Osteocyte (in vitro differentiated cells): Measurements from ENCODE around the gene GRN. TPM values are rescaled to one million over a fixed set of nuclear protein-coding genes. Genes with fewer than 3 reads are reported as not detected.

Experiments used
- DNase-seq: peaks from one replicate; pipeline ENCODE4 v3.0.0; 2021; ENCODE audit warnings: mixed read lengths; ENCODE audit not compliant: unreplicated experiment; ENCODE audit errors: extremely low spot score
- H3K27ac Mint-ChIP-seq: one replicate; pipeline ENCODE4 v1.8.0; 2021; ENCODE audit warnings: mild to moderate bottlenecking, mixed read lengths; ENCODE audit not compliant: unreplicated experiment
- H3K27me3 Mint-ChIP-seq: one replicate; pipeline ENCODE4 v1.8.0; 2021; ENCODE audit warnings: mixed read lengths; ENCODE audit not compliant: unreplicated experiment
- H3K36me3 Mint-ChIP-seq: one replicate; pipeline ENCODE4 v1.8.0; 2021; ENCODE audit warnings: mixed read lengths; ENCODE audit not compliant: unreplicated experiment
- H3K4me1 Mint-ChIP-seq: one replicate; pipeline ENCODE4 v1.8.0; 2021; ENCODE audit warnings: mixed read lengths; ENCODE audit not compliant: unreplicated experiment
- H3K4me3 Mint-ChIP-seq: one replicate; pipeline ENCODE4 v1.8.0; 2021; ENCODE audit warnings: mild to moderate bottlenecking, moderate library complexity, mixed read lengths; ENCODE audit not compliant: unreplicated experiment
- H3K9me3 Mint-ChIP-seq: one replicate; pipeline ENCODE4 v1.8.0; 2021; ENCODE audit warnings: mixed read lengths; ENCODE audit not compliant: unreplicated experiment
- CTCF ChIP-seq: fragments of 200-600 bp; sonication (generic); IDR thresholded peaks from 2 replicates; pipeline ENCODE4 v1.5.0; 2021; ENCODE audit warnings: antibody characterized with exemption, mild to moderate bottlenecking, moderate library complexity
- total RNA-seq: library from RNA; stranded (reverse); gene quantifications from 2 replicates; pipeline ENCODE4 v1.2.1, GENCODE V29; 2021

GRN gene
- total RNA-seq, 1 donor from 2014 or later = 574 TPM

GRCh38 chr17:44398692-44399691 lies 53.9 kb downstream of the GRN start:
- no peak for DNase-seq
- TF ChIP-seq CTCF = no peak
- no peak overlapping the region for H3K4me3 Mint-ChIP-seq
- peaks cover 45% of the 10 kb centered on the region for H3K36me3 Mint-ChIP-seq
- no peaks in the 10 kb centered on the region for H3K27me3 Mint-ChIP-seq
- no peaks in the 10 kb centered on the region for H3K4me1 Mint-ChIP-seq
- H3K9me3 Mint-ChIP-seq = no peaks in the 10 kb centered on the region
- no peak overlapping the region for H3K27ac Mint-ChIP-seq

GRCh38 chr17:44400226-44400847 lies 55.2 kb downstream of the GRN start:
- H3K36me3 Mint-ChIP-seq = peaks cover 50% of the 10 kb centered on the region
- TF ChIP-seq CTCF = peak; percentile 63
- no peaks in the 10 kb centered on the region for H3K9me3 Mint-ChIP-seq
- H3K27ac Mint-ChIP-seq = no peak overlapping the region
- H3K4me1 Mint-ChIP-seq = no peaks in the 10 kb centered on the region
- H3K27me3 Mint-ChIP-seq = no peaks in the 10 kb centered on the region
- DNase-seq = no peak
- no peak overlapping the region for H3K4me3 Mint-ChIP-seq

Other genes starting within 250 kb of the GRN start
- gene HDAC5, start 221.7 kb upstream of the GRN start, total RNA-seq = 42.0 and 44.4 TPM in 2 replicates
- gene HROB, start 203.4 kb upstream of the GRN start, total RNA-seq = 2.2 and 2.3 TPM in 2 replicates
- gene ASB16, start 174.6 kb upstream of the GRN start, total RNA-seq = not detected in 2 replicates
- 39.3 and 41.3 TPM in 2 replicates for gene TMUB2, start 158.3 kb upstream of the GRN start, total RNA-seq
- 86.2 and 89.0 TPM in 2 replicates for gene ATXN7L3, start 145.4 kb upstream of the GRN start, total RNA-seq
- gene UBTF, start 125.6 kb upstream of the GRN start, total RNA-seq = 96.9 and 99.0 TPM in 2 replicates
- not detected in 2 replicates for gene SLC4A1, start 77.2 kb upstream of the GRN start, total RNA-seq
- 0.38 and 0.60 TPM in 2 replicates for gene RUNDC3A, start 36.7 kb upstream of the GRN start, total RNA-seq
- 109 and 122 TPM in 2 replicates for gene SLC25A39, start 20.5 kb upstream of the GRN start, total RNA-seq
- 26.1 and 26.9 TPM in 2 replicates for gene FAM171A2, start 18.6 kb downstream of the GRN start, total RNA-seq
- 0.81 and 0.86 TPM in 2 replicates for gene ITGA2B, start 44.3 kb downstream of the GRN start, total RNA-seq
- gene GPATCH8, start 158.1 kb downstream of the GRN start, total RNA-seq = 52.6 and 57.1 TPM in 2 replicates
- 203 and 207 TPM in 2 replicates for gene FZD2, start 212.2 kb downstream of the GRN start, total RNA-seq